LNCAP (cell line): Measurements from ENCODE around the gene EXD1.

Source experiments
- CTCF ChIP-seq: fragments of 450-650 bp; IDR thresholded peaks from 2 replicates; pipeline ENCODE4 v1.5.1; 2017; ENCODE audit warnings: mild to moderate bottlenecking

The EXD1 gene

GRCh38 chr15:41238100-41238499, 7.5 kb upstream of the EXD1 start:
- no peak for TF ChIP-seq CTCF

- TF ChIP-seq CTCF, result no peak
Measured at GRCh38 chr15:41235929-41236328, 5.4 kb upstream of the EXD1 start.

- no peak for TF ChIP-seq CTCF
Measured at GRCh38 chr15:41233367-41233771, 2.8 kb upstream of the EXD1 start.

GRCh38 chr15:41231422-41232226, 1.1 kb upstream of the EXD1 start:
- TF ChIP-seq CTCF, result no peak

GRCh38 chr15:41230345-41230649, 260 bp downstream of the EXD1 start:
- TF ChIP-seq CTCF, result no peak

- no peak for TF ChIP-seq CTCF
Measured at GRCh38 chr15:41219381-41219780, 11.2 kb downstream of the EXD1 start.

GRCh38 chr15:41218851-41219250, 11.7 kb downstream of the EXD1 start:
- no peak for TF ChIP-seq CTCF

- no peak for TF ChIP-seq CTCF
Measured at GRCh38 chr15:41215708-41216107, 14.8 kb downstream of the EXD1 start.
